ENCODE results near the gene KIF4B.

KIF4B gene

DNA sequence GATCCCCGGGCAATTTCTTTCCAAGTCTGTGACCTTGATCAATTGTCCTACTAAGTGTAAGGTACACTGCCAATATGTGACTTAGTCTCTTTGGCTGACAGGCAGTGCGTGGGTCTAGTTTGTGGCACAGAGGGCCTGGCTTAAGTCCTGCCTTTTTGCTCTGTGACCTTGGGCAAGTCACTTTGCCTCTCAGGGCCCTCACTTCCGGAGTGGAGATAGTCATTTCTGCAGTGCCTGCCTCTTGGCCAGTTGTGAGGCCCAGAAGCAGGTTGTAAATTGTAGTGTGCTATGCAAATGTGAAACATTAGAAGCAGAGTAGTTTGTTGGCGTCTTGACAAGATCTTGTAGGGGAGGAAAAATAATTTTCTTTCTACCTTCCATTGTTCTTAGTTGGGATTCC is 39.0 kb downstream of the KIF4B start:
- DNase-seq (ENCODE audit: low read depth): no peak

DNA sequence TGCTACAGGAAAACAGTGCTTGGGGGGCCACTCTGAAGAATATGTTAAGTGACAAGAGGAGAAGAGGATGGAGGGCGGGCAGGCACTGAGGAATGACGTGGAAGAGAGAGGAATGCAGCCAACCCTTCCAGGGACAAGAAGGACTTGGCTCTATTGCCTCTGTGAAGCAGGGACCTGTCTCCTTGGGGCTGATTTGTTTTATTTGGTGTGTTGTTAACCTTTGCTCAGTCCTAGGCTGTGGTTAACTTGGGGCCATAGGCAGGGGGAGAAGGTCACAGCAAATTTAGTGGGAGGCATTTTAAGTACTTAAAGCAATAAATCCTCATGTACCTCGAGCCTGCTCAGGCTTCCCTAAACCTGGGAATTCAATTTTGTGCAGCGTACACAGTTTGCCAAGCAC is 39.9 kb downstream of the KIF4B start:
- no peak for DNase-seq (ENCODE audit: low read depth)

DNA sequence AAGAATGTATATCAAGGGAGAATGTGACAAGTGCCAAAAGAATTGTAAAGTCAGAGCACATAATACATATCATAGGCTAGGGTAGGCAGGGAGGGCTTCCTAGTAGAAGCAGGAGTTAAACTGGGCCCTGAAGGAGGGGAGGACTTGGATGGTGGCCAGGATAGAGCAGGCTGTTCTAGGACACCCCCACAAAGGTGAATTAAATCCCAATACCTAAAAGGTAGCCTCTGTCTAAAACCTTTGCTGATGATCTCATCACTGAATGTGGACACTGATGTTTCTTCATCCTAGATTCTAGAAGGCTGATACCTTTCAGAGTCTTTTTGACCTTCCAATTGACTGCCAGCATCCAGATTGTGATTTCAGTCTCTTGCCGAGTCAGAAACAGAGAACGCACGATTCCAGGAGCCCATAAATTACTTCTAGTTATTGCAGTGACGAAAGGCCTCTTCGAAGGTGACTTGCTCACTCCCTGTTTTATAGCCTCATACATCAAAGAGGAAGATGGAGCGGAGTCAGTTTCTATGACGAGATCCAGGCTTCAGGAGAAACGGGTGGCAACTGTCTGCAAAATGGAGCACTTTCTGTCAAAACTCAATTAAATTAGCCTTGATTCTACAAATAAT is 43.2 kb downstream of the KIF4B start:
- DNase-seq (ENCODE audit: low read depth): no peak

DNA sequence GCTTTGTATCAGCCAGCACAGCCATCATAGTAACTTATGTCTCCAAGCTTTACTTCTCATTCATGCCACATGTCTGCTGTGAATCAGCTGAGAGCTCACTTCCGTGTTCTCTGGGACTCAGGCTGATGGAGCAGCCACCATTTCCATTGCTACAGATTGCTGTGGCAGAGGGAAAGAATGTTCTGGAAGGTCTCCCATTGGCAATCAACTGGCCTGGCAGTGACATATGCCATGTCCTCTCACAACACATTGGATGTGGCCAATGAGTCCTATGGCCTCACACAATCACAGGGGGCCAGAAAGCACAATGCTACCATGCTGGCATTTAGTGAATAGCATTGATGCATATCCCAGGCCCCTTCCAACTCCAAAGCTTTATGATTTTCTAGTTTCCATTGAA is 44.1 kb downstream of the KIF4B start:
- DNase-seq (ENCODE audit: low read depth): no peak

DNA sequence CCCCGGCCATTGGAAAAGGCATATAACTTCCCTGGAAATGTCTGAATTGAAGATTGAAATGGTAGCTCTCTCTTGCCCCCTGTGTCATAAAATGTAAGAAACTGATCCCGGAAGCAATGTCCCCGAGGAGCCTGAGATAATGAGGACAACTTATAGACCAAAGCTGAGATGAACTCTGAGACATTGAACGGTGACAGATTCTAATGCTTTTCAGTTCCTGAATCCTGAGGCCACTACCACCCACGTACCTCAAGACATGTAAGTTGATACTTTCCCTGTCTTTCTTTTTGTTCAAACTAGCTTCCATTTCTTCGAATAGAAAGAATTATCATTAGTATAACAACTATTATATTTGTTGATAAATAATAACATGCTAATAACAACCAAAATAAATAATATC is 51.0 kb downstream of the KIF4B start:
- DNase-seq (ENCODE audit: low read depth): no peak

DNA sequence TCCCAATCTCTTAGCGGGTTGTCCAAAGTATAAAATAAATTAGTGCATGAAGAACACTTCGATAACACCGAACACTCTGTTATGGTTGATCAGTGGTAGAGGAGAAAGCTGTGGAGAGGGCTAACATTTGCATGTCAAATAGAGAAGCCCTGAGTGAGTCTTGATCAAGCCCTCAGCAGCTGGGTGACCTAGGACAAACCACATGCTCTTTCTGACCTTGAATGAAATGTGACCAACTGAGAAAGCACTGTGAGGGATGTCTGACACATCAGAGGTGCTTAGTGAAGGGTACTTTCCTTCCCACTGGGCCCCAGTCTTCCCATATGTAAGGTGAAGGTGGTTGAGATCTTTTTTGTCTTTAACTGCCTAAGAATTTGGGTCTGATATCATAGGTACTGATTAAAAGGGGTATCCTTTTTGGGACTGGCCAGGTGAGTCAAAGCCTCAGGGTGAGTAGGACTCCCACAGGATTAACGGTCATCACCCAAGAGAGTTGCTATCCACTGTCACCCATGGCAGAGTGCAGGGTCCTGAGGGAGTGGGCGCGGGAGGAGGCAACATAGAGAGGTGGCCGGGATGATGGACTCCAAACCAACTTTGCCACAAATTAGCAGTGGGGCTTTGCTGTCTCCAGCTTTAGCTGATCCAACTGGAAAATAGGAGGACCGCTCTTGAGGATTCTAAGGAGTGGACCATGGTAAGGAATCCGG is 53.5 kb downstream of the KIF4B start:
- DNase-seq (ENCODE audit: low read depth): no peak
